PC-9 (cell line): ENCODE measurements around the gene LMF1.

ENCODE experiments used
- CTCF ChIP-seq: fragments of 200-600 bp; sonication (generic); conservative IDR thresholded peaks from 2 replicates; pipeline ENCODE4 v1.6.1; 2017; ENCODE audit warnings: mixed run types, antibody characterized with exemption, mild to moderate bottlenecking, moderate library complexity
- EZH2 ChIP-seq: fragments of 200-600 bp; sonication (generic); IDR thresholded peaks from 2 replicates; pipeline ENCODE4 v1.8.0; 2017; ENCODE audit warnings: antibody characterized with exemption, low read depth

- no peak for TF ChIP-seq CTCF
- no peak for TF ChIP-seq EZH2
Observed at GRCh38 chr16:813916-814412, 156.8 kb downstream of the LMF1 start.
